NCI-H2029 treated with DMSO at 0.1 percent for 48 hours (cell line): ENCODE measurements around the gene DMAC2L.
A peak's percentile ranks its signal among the peaks of the same experiment; 100 is the strongest.

Experiments used
- DNase-seq: peaks from one replicate; lab custom pipeline; 2025; lab: John Stamatoyannopoulos, UW

DMAC2L gene

DNA sequence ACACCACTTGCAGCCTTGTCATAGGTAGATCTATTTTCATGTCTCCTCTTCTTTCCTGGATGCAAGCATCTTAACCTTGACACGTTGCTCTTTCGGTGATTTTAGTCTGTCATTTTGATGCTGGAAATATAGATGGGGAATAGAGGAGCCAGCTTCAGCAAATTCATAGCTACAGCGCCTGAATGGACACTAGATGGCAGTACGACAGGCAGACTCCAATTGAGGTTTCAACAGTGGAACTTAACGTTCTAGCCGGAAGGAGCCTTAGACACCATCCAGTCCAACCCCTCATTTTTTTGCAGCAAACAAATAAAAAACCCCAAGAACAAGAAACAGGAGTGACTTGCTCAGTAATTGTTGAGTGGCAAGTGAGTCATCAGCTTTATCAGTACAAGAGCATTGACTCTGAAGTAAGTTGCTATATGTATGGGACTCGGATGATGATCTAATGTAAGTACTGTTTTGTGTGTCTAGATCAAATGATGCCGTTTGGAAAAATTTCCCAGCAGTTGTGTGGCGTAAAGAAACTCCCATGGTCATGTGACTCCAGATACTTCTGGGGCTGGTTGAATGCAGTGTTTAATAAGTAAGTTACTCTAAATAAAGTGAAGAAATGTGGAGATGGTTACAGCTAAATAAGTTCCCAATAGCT, 9.0 kb downstream of the DMAC2L start:
- peak; percentile 87 for DNase-seq

- DNase-seq = no peak
Observed at GRCh38 chr14:50331596-50331995, 19.5 kb downstream of the DMAC2L start.

DNA sequence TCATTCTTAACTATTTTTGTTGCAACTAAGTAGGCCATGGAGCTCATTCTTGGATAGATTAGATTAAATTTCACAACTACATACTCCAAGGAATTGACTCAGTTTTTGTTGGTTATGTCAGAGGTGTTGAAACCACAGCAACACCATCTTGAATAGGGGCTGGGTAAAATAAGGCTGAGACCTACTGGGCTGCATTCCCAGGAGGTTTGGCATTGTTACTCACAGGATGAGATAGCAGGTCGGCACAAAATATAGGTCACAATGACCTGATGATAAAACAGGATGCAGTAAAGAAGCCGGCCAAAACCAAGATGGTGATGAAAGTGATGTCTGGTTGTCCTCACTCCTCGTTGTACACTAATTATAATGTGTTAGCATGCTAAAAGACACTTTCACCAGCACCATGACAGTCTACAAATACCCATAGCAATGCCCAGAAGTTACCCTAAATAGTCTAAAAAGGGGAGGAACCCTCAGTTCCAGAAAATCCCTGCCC, 20.9 kb downstream of the DMAC2L start:
- no peak for DNase-seq

GRCh38 chr14:50334211-50334610, 22.1 kb downstream of the DMAC2L start:
- DNase-seq = no peak

- DNase-seq = peak; percentile 94
Observed at GRCh38 chr14:50335389-50335788, 23.3 kb downstream of the DMAC2L start.

DNA sequence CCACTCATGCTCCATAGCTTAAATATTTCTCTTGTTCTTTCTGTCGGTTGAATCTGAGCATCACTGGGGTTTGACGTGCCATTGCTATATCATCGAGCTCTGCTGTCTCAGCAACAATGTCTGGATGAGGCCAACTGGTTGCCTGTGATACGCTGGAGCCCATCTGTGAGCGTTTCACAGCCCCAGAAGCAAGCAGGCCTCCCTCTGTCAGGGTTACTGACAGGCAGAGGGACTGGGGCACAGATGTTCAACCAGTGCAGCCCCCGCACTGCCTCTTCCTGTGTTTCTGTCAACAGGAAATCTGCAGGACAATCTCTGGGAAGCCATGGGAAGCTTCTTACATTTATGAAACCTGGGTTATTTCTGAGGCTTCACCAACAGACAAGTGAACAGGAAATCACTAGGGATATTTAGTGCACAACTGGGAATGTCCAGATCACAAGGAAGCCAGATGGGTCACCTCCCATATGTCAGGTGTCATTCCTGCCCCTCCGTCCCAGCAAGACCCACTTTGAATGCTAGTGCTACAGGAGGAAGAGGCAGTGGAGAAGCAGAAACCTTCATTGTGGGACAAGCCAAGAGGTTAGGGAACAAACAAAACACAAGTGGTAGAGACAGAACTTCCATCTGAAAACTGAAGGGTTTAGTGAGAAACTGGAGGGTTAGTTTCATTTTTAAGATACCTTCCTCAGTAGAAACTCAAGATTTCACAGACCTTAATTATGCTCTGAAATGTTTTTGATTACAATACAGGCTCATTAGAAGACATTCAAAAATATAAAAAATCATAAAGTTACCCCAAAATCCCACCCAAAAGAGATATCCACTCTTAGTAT, 24.1 kb downstream of the DMAC2L start:
- DNase-seq = peak; percentile 17

DNA sequence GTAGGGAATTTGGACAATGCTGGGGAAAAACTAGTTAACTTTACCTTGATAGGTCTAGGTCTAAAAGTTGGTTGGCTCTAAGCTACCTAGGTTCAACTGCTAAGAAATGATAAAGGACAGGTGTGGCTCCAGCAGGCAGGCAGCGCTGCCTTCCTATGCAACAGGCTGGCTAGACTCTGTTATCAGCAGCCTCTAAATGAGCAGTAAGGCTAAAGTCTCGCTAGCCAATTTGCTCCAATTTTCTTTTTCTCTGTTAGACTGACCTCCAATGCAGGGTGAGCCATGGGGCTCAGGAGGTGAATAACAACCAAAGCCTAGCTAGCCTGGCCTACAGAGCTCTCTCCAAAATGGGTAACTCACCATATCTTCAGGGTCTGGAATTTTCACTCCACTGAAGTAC, 26.5 kb downstream of the DMAC2L start:
- no peak for DNase-seq

GRCh38 chr14:50339178-50339804, 27.2 kb downstream of the DMAC2L start:
- DNase-seq = peak; percentile 37

- no peak for DNase-seq
Observed at GRCh38 chr14:50340045-50340444, 27.9 kb downstream of the DMAC2L start.

DNA sequence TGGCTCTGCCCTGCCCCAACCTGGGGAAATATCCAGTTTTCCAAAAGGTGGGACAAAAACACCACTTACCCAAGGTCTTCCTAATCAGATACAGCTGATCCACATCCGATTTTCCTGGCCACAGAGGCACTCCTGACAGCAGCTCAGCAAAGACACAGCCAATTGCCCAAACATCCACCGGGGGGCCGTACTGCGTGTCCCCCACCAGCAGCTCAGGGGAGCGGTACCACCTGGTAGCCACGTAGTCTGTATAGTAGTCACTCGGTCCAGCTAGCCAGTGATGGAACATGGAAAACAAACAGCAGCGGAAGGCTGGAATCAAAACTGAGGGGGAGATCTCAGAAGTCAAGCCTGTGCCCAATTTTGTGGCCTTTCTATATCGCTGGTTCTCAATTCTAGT, 28.8 kb downstream of the DMAC2L start:
- no peak for DNase-seq

GRCh38 chr14:50342221-50343078, 30.3 kb downstream of the DMAC2L start:
- peak; percentile 41 for DNase-seq

GRCh38 chr14:50343434-50343833, 31.3 kb downstream of the DMAC2L start:
- DNase-seq = no peak

DNA sequence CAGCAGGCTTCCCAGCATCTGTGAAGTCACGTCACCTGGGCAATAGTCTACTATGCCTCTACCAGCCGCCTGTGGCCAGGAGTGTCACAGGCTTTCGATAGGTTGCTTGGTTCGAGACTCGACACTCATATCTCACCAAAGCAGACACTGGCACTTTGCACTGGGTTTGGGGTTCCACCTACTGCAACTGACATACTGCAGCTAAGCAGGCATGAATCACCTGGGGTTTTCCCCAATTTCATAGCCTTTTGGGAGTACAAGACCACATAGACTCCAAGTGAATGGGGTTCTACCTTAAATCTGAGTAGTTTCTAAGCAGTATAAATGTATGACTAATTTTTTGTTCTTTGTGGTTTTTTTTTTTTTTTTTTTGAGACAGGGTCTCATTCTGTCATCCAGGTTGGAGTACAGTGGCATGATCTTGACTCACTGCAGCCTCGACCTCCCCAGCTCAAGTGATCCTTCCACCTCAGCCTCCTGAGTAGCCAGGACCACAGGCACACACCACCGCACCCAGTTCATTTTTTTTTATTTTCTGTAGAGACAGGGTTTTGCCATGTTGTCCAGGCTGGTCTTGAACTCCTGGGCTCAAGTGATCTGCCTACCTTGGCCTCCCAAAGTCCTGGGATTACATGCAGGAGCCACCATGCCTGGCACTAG, 32.1 kb downstream of the DMAC2L start:
- DNase-seq = no peak

GRCh38 chr14:50344876-50345563, 32.9 kb downstream of the DMAC2L start:
- DNase-seq = no peak

DNA sequence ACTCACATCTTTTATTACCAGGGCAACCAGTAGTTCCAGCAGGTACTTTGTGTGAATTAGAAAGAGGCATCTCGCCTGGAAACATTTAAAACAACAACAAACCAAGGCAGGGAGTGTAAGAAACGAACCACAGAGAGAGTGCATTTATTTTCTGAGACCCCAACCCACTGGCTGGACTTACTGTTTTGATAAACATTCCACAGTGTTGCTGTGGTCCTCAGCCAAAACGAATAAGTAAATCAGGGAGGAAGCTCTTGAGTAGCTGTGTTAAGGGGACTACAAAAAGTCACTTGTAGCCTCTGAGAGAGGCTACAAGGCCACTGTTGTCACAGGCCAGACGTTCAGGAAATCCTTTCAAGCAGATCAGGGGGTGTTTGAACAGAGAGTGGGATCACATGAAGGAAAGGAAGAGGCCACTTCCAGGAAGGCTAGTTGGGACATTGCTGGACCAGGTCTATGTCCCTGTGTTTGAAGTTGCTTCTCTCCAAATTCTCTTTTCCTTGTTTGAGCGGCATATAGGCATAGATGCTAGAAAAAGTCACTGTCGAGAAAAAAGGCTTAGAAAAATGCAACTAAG, 33.8 kb downstream of the DMAC2L start:
- DNase-seq = no peak

- no peak for DNase-seq
Observed at GRCh38 chr14:50347521-50347920, 35.4 kb downstream of the DMAC2L start.

DNA sequence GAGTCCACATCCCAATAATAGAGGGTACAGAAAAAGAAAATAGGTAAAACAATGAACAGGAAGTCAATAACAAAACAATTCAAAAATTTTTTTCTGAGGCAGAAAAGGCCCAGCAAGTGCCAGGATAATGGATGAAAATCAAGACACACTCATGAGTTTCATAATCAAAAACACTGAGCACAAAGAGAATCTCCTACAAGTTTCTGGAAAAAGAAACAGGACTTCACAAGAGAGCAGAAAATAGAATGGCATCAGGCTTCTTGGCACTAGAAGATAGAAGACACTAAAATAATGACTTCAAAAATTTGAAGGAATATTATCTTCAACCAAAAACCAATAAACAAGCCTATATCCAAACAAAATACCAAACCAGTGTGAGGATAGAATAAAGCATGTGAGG, 36.8 kb downstream of the DMAC2L start:
- DNase-seq = no peak

- no peak for DNase-seq
Observed at GRCh38 chr14:50350975-50351374, 38.9 kb downstream of the DMAC2L start.

GRCh38 chr14:50352584-50352983, 40.5 kb downstream of the DMAC2L start:
- DNase-seq = no peak

DNA sequence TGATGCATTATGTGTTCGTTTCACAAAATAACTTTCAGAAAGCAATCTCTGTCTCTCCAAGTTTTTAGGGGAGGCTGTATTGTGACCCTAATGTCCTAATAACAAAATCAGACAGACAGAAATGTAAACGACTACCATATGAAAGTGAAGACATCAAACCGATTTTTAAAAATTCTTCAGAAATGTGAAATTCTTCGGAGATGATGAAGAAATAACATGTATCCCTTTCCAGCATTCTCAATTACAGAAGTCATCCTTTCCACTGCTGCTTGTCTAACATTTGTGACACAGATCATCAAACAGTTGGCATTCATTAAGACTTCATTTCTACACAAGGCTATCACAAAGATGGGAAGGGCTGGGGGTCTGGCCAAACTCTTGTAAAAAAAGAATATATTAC, 41.0 kb downstream of the DMAC2L start:
- DNase-seq = no peak
